ENCODE measurements around the gene MED28. TPM values are rescaled to one million over a fixed set of nuclear protein-coding genes. Genes with fewer than 3 reads are reported as not detected.
"Not testable (repeated sequence)": the region's sequence is repeated elsewhere in the genome, so short reads cannot be mapped to it uniquely, and the experiment has no call there.

MED28 gene, protein sequence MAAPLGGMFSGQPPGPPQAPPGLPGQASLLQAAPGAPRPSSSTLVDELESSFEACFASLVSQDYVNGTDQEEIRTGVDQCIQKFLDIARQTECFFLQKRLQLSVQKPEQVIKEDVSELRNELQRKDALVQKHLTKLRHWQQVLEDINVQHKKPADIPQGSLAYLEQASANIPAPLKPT
- total RNA-seq, result 18.1 TPM
- long read RNA-seq, full-length matches to known transcripts, result 16 of 16 reads
- long read RNA-seq, partial matches to known transcripts, result 0 of 16 reads
- long read RNA-seq, other reads (novel, unspliced or antisense), result 0 of 16 reads

DNA sequence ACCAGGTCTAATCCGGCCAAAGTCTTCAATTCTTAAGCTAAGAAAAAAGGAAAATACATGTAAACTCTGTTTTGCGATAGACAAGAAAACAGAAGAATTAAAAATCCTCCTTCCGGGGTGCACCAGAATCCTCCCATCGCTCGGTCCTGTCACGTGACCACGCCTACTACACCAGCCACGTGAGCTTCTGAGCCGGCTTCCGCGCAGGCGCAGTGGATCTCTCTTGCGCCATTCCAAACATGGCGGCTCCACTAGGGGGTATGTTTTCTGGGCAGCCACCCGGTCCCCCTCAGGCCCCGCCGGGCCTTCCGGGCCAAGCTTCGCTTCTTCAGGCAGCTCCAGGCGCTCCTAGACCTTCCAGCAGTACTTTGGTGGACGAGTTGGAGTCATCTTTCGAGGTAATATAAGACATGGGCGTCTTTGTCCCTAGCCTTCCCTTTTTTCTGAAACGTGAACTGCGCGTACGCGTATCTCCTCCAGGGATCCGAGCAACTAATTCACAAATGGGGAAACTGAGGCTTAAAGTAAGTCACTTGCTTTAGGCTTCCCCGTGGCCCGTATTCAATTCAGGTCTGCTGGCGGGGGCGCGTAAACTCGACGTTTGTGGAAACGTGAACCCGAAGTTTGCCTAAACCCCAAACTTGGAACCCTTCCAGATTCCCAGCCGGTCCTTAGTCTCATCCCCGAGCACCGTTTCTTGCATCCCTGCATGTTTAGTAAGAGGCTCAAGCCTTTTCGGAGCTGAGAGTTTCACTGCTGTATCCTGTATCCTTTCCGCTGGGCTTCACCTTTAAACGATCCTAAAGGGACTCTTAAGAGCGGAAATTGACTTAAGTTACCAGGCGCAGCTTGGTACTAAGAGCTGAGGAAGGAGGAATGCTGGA is at the start of gene MED28:
TSS of gene MED28 (plus strand) at position 226 of the 884 bp plus-strand sequence. CDS start at position 240, 14 bp downstream.
- intact Hi-C loops (cut with DNase I), result no loop called here
- peak; percentile 99 for ATAC-seq (ENCODE audit: poor library complexity)
- peak; percentile 98 for DNase-seq

DNA sequence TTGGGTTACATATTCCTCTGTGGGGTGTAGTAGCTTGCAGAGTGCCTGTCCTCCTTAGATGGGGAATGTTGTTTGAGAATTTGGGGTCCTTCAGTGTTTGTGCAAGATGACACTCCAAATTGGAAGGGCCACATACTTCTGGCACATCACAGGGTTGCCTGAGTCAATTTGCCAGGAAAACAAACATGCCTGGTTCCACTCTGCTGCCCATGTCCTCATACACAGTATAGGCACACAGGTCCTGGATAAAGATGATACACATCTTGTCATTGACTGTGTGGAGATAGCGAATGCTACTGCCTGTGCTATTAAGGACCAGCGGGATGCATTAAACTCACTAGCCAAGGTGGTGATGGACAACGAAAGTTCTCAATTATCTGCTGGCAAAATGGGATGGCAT is 48.6 kb upstream of the MED28 start:
- intact Hi-C loops (cut with DNase I), result no loop called here

GRCh38 chr4:17567271-17567670 is 47.2 kb upstream of the MED28 start:
- no peak for DNase-seq
- ATAC-seq (ENCODE audit: poor library complexity), result no peak
- intact Hi-C loops (cut with DNase I), result no loop called here

More for the DNA sequence above, 48.6 kb upstream of the MED28 start:
- DNase-seq, result no peak
- ATAC-seq (ENCODE audit: poor library complexity), result no peak

GRCh38 chr4:17574206-17574605 is 40.2 kb upstream of the MED28 start:
- no peak for DNase-seq
- intact Hi-C loops (cut with DNase I), result no loop called here
- no peak for ATAC-seq (ENCODE audit: poor library complexity)

DNA sequence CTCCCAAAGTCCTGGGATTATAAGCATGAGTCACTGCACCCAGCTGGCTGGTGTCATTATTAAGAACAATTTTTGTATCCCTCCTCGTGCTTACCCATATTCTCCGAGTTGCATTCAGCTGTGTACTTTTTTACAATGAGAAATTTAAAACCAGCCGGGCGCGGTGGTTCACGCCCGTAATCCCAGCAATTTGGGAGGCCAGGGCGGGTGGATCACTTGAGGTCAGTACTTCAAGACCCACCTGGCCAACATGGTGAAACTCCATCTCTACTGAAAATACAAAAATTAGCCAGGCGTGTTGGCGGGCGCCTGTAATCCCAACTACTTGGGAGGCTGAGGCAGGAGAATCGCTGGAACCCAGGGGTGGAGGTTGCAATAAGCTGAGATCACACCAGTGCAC is 39.3 kb upstream of the MED28 start:
- ATAC-seq (ENCODE audit: poor library complexity); DNase-seq; intact Hi-C loops (cut with DNase I): not testable (repeated sequence)

- peak; percentile 99 for DNase-seq
- peak; percentile 99 for ATAC-seq (ENCODE audit: poor library complexity)
- intact Hi-C loops (cut with DNase I), result no loop called here
Measured at GRCh38 chr4:17576932-17577664, 37.3 kb upstream of the MED28 start, which contains the start of gene LAP3. TSS of gene LAP3 (plus strand) at chr4:17577198. CDS start at chr4:17577466, 268 bp downstream.

- ATAC-seq (ENCODE audit: poor library complexity) (peak; percentile 23), DNase-seq (peak; percentile 68)
- intact Hi-C loops (cut with DNase I), result no loop called here
Measured at GRCh38 chr4:17577665-17578481, 36.6 kb upstream of the MED28 start.

- no peak for DNase-seq
- ATAC-seq (ENCODE audit: poor library complexity), result no peak
- intact Hi-C loops (cut with DNase I), result no loop called here
Measured at GRCh38 chr4:17578482-17578891, 36.0 kb upstream of the MED28 start.

GRCh38 chr4:17580969-17581368 is 33.5 kb upstream of the MED28 start:
- DNase-seq (no peak), ATAC-seq (ENCODE audit: poor library complexity) (no peak)
- intact Hi-C loops (cut with DNase I), result no loop called here

- intact Hi-C loops (cut with DNase I), result no loop called here
- no peak for DNase-seq
- no peak for ATAC-seq (ENCODE audit: poor library complexity)
Measured at GRCh38 chr4:17583276-17583675, 31.2 kb upstream of the MED28 start.

DNA sequence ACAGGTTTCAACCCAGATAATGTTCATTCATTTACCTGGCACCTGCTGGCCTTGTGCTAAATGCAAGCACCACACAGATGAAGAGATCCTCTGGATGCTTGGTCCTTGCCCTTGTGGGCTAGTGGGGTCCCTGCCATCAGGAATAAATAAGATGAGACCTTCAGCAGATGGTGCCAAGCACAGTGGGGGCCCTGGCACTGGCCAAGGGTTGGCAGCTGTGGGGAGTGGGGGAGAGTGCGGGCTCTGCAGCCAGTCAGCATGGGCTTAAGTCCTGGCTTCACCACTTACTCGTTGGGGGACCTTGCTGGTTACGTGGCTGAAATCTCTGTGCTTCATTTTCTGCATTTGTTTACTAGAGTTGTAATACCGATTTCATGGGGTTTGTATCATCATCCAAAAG is 30.5 kb upstream of the MED28 start:
- DNase-seq (no peak), ATAC-seq (ENCODE audit: poor library complexity) (no peak)
- intact Hi-C loops (cut with DNase I), result no loop called here

DNA sequence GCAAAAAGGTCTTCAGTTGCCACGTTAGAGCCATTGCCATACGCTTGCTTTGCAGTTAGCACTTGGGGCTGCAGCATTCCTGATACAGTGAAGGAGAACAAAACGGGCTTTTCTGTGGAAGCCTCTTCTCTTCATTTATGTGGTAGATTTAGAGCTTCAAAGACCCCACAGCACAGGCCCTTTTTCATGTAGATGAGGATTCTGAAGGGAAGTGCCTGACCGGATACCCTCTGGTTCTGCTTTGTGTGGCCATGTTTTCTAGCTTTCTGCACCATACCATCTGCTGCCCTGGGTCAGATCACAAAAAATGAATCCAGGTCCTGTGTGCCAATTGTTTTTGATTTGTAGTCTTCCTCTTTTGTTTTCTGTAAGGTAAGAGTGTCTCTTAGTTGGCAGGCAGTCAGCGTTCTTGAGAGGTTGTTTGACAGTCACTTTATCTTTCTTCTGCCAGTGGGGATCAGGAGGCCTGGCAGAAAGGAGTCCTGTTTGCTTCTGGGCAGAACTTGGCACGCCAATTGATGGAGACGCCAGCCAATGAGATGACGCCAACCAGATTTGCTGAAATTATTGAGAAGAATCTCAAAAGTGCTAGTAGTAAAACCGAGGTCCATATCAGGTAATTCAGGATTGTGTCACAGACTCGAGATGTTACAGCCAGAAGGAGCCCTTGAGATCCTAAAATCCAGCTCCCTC is 29.8 kb upstream of the MED28 start:
- ATAC-seq (ENCODE audit: poor library complexity), result no peak
- DNase-seq, result no peak
- intact Hi-C loops (cut with DNase I), result no loop called here

DNA sequence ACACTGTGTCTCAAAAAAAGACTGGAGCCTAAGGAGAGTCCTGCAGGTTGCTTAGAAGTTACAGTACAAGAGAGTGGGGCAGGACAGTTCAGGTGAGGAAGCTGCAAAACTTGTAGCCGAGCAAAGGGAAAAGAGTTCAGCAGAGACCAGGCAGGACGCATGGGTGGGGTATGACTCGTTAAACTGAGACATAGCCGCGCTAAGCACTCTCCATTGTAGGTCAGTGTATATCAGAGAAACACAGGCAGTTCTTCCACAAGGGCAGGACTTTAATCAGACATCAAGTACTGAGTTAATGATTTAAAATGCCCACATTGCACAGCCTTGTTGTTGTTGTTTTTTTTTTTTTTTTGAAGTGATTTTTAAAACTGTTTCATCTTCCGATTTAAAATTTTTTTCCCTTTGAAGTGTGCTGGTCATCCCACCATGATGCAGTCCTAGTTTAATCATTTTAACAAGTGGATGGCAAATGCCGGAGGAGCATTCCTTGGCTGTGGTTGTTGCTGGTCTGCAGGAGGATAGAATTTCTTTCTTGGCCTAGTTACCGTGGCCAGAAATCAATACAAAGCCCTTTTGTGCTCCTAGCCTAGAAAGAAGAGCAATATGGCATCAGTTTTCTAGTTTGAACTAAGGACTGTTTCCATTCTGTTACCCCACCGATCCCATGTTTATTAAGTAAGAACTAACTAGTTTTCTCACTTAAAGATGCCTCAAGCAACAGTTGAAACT is 27.2 kb upstream of the MED28 start:
- intact Hi-C loops (cut with DNase I), result no loop called here
- DNase-seq (no peak), ATAC-seq (ENCODE audit: poor library complexity) (no peak)

- ATAC-seq (ENCODE audit: poor library complexity) (no peak), DNase-seq (no peak)
- intact Hi-C loops (cut with DNase I), result no loop called here
Measured at GRCh38 chr4:17589355-17589754, 25.1 kb upstream of the MED28 start.

DNA sequence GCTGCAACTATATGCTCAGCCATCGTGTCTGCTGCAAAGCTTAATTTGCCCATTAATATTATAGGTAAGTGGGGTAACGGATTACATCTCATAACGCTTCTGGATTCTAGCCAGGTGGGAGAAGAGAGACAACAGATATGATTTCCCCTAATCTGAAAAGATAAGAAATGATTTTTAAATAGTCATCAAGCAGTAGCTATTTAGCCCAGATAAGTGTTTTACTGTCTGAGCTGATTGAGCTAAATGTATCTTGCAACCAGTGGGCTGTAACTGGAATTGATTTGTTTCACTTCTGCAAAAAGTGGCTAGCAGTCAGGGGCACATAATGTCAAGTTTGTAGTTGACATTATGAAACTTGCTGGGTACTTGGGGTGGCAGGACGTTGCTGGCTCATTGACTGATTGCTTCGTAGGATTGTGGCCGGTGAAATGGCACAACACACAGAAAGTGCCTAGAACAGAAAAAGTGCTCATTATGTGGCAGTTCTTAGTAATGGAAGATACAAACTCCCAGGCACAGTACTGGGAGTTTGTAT is 18.9 kb upstream of the MED28 start:
- peak; percentile 29 for ATAC-seq (ENCODE audit: poor library complexity)
- intact Hi-C loops (cut with DNase I), result no loop called here
- no peak for DNase-seq

- DNase-seq (no peak), ATAC-seq (ENCODE audit: poor library complexity) (peak; percentile 27)
- intact Hi-C loops (cut with DNase I), result no loop called here
Measured at GRCh38 chr4:17597517-17597916, 16.9 kb upstream of the MED28 start.

DNA sequence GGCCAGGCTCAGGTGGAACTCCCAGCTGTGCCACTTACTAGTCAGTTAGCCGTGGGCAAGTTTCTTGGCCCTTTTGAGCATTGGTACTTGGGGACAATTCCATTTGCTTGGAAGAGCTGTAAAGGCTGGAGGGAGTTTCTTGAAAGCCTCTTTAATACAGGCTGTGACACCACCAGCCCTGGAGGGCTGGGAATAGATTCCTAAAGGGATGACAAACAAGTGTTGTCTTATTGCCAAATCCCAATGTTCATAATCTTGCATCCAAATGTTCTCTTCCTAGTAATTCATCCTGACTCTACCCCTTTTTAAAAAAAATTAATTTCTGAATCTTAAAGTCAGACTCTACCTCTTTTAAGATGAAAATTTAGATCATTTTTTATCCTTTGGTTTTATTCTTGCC is 14.6 kb upstream of the MED28 start:
- DNase-seq (no peak), ATAC-seq (ENCODE audit: poor library complexity) (no peak)
- intact Hi-C loops (cut with DNase I), result no loop called here
